Keratinocyte (primary cell): Measurements from ENCODE around the gene SLC35D2. TPM values are rescaled to one million over a fixed set of nuclear protein-coding genes. Genes with fewer than 3 reads are reported as not detected.

ENCODE experiments used
- DNase-seq: peaks from one replicate; pipeline ENCODE4 v3.0.0-alpha.2; 2011; ENCODE audit warnings: low read depth, missing footprints, low spot score
- FAIRE-seq: peaks from 2 replicates; lab custom pipeline; 2011; peaks lifted over from hg19 to GRCh38; lab: Jason Lieb, UNC
- H2AFZ ChIP-seq: 2 replicates; pipeline ENCODE4 v1.6.0; 2012; ENCODE audit warnings: low read length, control low read depth, inconsistent platforms; ENCODE audit not compliant: control insufficient read depth
- H3K27ac ChIP-seq: 2 replicates; pipeline ENCODE4 v1.5.1; 2011; ENCODE audit warnings: low read length; ENCODE audit not compliant: control insufficient read depth, insufficient read depth
- H3K27me3 ChIP-seq: 3 replicates; pipeline ENCODE4 v1.6.0; 2011; ENCODE audit warnings: low read length; ENCODE audit not compliant: control insufficient read depth, insufficient read depth; ENCODE audit errors: extremely low read depth
- H3K36me3 ChIP-seq, 2 experiments: 2 replicates in 1 of 2; 3 replicates in 1 of 2; pipeline ENCODE4 v1.5.1; 2011; ENCODE audit warnings: low read length in 2 of 2, mild to moderate bottlenecking in 1 of 2; ENCODE audit not compliant: control insufficient read depth in 2 of 2, insufficient read depth in 2 of 2; ENCODE audit errors: extremely low read depth in 1 of 2
- H3K4me1 ChIP-seq: 3 replicates; pipeline ENCODE4 v1.5.1; 2011; ENCODE audit warnings: low read length; ENCODE audit not compliant: control insufficient read depth, insufficient read depth; ENCODE audit errors: extremely low read depth
- H3K4me2 ChIP-seq: 3 replicates; pipeline ENCODE4 v1.6.0; 2011; ENCODE audit warnings: low read depth, low read length; ENCODE audit not compliant: control insufficient read depth, insufficient read depth; ENCODE audit errors: extremely low read depth
- H3K4me3 ChIP-seq, 3 experiments: fragments of 200-600 bp in 1 of 3; sonication (generic) in 1 of 3; 2 replicates in 2 of 3; 3 replicates in 1 of 3; pipeline ENCODE4 v1.5.1; 2011 to 2016; ENCODE audit warnings: low read length in 3 of 3, mild to moderate bottlenecking in 3 of 3, control low read depth in 2 of 3, inconsistent platforms in 1 of 3, low read depth in 1 of 3, mixed read lengths in 1 of 3, mixed run types in 1 of 3, moderate library complexity in 1 of 3; ENCODE audit not compliant: control insufficient read depth in 2 of 3, insufficient read depth in 2 of 3; ENCODE audit errors: extremely low read depth in 1 of 3
- H3K79me2 ChIP-seq: 2 replicates; pipeline ENCODE4 v1.6.0; 2012; ENCODE audit warnings: low read length; ENCODE audit not compliant: control insufficient read depth, insufficient read depth
- H3K9ac ChIP-seq: 3 replicates; pipeline ENCODE4 v1.6.0; 2011; ENCODE audit warnings: low read length; ENCODE audit not compliant: control insufficient read depth, insufficient read depth; ENCODE audit errors: extremely low read depth
- H3K9me1 ChIP-seq: 3 replicates; pipeline ENCODE4 v1.6.0; 2011; ENCODE audit warnings: low read length; ENCODE audit not compliant: control insufficient read depth, insufficient read depth; ENCODE audit errors: extremely low read depth
- H3K9me3 ChIP-seq: 2 replicates; pipeline ENCODE4 v1.5.1; 2012; ENCODE audit warnings: low read depth, low read length; ENCODE audit not compliant: control insufficient read depth
- H4K20me1 ChIP-seq: 3 replicates; pipeline ENCODE4 v1.6.0; 2011; ENCODE audit warnings: low read length; ENCODE audit not compliant: control insufficient read depth, insufficient read depth; ENCODE audit errors: extremely low read depth
- EZH2 ChIP-seq: IDR thresholded peaks from one replicate; pipeline ENCODE4 v1.6.1; 2012; ENCODE audit warnings: inconsistent platforms, mild to moderate bottlenecking, low read length, moderate library complexity
- dilution Hi-C: fragments of 300-500 bp; cut with MboI; formaldehyde crosslinking; loops from one replicate; pipeline ENCODE4 v1.7.0; 2020; ENCODE audit warnings: low sequenced_read_pairs; ENCODE audit not compliant: extremely low pct_ligation_motif_present
- polyA plus RNA-seq, 5 experiments: library from polyadenylated mRNA; depleted of rRNA in 3 of 5; stranded (reverse) in 3 of 5; stranded (forward) in 1 of 5; unstranded in 1 of 5; fragments of >200 nt; gene quantifications; 1 replicate in 1 of 5; 2 replicates in 3 of 5; 3 replicates in 1 of 5; pipeline versions ENCODE4 v1.2.1 to v1.2.3, GENCODE V29; 2011 to 2012; ENCODE audit warnings: missing spikeins in 2 of 5, low read depth in 1 of 5, low replicate concordance in 1 of 5
- TF ChIP-seq, protein P1 (sequence below), 3 experiments: IDR thresholded peaks in 1 of 3; conservative IDR thresholded peaks in 1 of 3; optimal IDR thresholded peaks in 1 of 3; 2 replicates in 2 of 3; 3 replicates in 1 of 3; pipeline versions ENCODE3 to v1.5.1; 2011; ENCODE audit warnings: low read length in 3 of 3, mild to moderate bottlenecking in 3 of 3, moderate library complexity in 2 of 3, control low read depth in 1 of 3, inconsistent platforms in 1 of 3; ENCODE audit not compliant: insufficient read depth in 2 of 3; ENCODE audit errors: extremely low read depth in 1 of 3

SLC35D2 gene
- polyA plus RNA-seq, 1 donor (not counting 4 experiments of a cell fraction or from before 2014, with no cell fraction given): 20.4 TPM

DNA sequence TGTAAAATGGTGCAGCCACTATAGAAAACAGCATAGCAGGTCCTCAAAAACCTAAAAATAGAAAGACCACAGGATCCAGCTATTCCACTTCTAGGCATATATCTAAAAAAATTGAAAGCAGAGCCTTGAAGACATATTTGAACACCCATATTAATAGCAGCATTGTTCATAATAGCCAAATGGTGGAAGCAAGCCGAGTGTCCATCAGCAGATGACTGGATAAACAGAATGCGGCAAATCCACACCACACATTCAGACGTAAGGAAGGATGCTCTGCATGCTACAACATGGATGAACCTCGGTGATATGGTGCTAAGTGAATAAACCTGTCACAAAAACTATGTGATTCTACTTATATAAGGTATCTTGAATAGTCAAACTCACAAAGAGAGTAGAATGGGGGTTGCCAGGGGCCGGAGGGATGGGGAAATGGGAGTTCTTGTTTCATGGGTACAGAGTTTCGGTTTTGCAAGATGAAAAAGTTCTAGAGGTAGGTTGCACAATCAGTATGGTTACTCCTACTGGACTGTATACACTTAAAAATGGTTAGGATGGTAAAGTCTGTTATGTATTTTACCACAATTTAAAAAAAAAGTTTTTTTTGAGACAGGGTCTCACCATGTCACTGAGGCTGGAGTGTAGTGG is 64.5 kb downstream of the SLC35D2 start:
- dilution Hi-C loops: no loop called here
- H3K9ac ChIP-seq: no peak overlapping the region
- no peaks in the 10 kb centered on the region for H3K27me3 ChIP-seq
- H4K20me1 ChIP-seq: no peaks in the 10 kb centered on the region
- H2AFZ ChIP-seq: no peak overlapping the region
- no peaks in the 10 kb centered on the region for H3K79me2 ChIP-seq
- FAIRE-seq (no peak), DNase-seq (no peak)
- no peak overlapping the region for H3K4me3 ChIP-seq
- no peaks in the 10 kb centered on the region for H3K9me1 ChIP-seq
- no peaks in the 10 kb centered on the region for H3K4me1 ChIP-seq
- peaks cover 0 to 2% of the 10 kb centered on the region in 2 experiments for H3K36me3 ChIP-seq
- no peak for TF ChIP-seq EZH2
- TF ChIP-seq, protein P1, sequence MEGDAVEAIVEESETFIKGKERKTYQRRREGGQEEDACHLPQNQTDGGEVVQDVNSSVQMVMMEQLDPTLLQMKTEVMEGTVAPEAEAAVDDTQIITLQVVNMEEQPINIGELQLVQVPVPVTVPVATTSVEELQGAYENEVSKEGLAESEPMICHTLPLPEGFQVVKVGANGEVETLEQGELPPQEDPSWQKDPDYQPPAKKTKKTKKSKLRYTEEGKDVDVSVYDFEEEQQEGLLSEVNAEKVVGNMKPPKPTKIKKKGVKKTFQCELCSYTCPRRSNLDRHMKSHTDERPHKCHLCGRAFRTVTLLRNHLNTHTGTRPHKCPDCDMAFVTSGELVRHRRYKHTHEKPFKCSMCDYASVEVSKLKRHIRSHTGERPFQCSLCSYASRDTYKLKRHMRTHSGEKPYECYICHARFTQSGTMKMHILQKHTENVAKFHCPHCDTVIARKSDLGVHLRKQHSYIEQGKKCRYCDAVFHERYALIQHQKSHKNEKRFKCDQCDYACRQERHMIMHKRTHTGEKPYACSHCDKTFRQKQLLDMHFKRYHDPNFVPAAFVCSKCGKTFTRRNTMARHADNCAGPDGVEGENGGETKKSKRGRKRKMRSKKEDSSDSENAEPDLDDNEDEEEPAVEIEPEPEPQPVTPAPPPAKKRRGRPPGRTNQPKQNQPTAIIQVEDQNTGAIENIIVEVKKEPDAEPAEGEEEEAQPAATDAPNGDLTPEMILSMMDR (optimal IDR thresholded peaks at IDR 0.05 in 1 of 3, IDR thresholded peaks at IDR 0.05 in 1 of 3, conservative IDR thresholded peaks at IDR 0.05 in 1 of 3; ENCODE audit: extremely low read depth in 1 of 3, insufficient read depth in 2 of 3, low read length in 3 of 3): no peak
- no peak overlapping the region for H3K27ac ChIP-seq
- H3K9me3 ChIP-seq: peaks cover 3% of the 10 kb centered on the region
- no peak overlapping the region for H3K4me2 ChIP-seq

DNA sequence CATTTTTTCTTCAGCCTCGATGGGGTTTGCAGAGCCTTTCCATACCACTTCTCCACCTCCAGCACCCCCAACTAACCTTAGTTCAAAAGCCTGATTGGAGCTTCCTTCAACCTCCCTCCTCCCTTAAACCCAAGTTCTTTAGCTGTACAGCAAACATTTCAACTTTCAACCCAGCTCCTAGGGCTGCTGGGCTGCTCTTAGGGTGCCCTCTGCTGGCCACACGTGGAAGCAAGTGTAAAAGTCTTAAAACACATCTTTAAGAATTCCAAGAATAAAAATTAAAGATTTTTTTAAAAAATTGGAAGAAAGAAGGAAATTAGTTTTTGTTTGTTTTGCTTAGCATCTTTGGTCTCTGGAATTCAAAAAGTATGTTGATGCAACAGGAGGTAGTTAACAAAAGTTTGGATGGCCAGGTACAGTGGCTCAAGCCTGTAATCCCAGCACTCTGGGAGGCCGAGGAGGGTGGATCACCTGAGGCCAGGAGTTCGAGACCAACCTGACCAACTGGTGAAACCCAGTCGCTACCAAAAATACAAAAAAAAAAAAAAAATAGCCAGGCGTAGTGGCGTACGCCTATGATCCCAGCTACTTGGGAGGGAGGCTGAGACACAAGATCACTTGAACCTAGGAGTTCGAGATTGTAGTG is 66.1 kb downstream of the SLC35D2 start:
- dilution Hi-C loops: no loop called here
- Histone ChIP-seq H3K9me1 (no peaks in the 10 kb centered on the region), H3K4me1 (no peaks in the 10 kb centered on the region), H3K4me3 (no peak overlapping the region), H2AFZ (no peak overlapping the region), H3K4me2 (no peak overlapping the region), H3K27me3 (peaks cover 6% of the 10 kb centered on the region), H3K36me3 (peaks cover 0 to 2% of the 10 kb centered on the region in 2 experiments), H3K9me3 (peaks cover 14% of the 10 kb centered on the region), H4K20me1 (no peaks in the 10 kb centered on the region), H3K9ac (no peak overlapping the region), H3K27ac (no peak overlapping the region), H3K79me2 (no peaks in the 10 kb centered on the region)
- TF ChIP-seq EZH2: no peak
- TF ChIP-seq, protein P1 (optimal IDR thresholded peaks at IDR 0.05 in 1 of 3, IDR thresholded peaks at IDR 0.05 in 1 of 3, conservative IDR thresholded peaks at IDR 0.05 in 1 of 3; ENCODE audit: extremely low read depth in 1 of 3, insufficient read depth in 2 of 3, low read length in 3 of 3): peak; percentile 64 to 82 (median 80)
- FAIRE-seq: peak; percentile 26
- DNase-seq: no peak
